K562 (cell line): ENCODE results near the gene SNCB. TPM values are rescaled to one million over a fixed set of nuclear protein-coding genes. Genes with fewer than 3 reads are reported as not detected.
A peak's percentile ranks its signal among the peaks of the same experiment; 100 is the strongest.

ENCODE experiments used
- ATF7 ChIP-seq: fragments of 450-650 bp; IDR thresholded peaks from 2 replicates; pipeline ENCODE4 v1.7.1; 2014; ENCODE audit warnings: mild to moderate bottlenecking, moderate library complexity
- CREM ChIP-seq: IDR thresholded peaks from 2 replicates; pipeline ENCODE4 v1.6.1; 2014; ENCODE audit warnings: antibody characterized with exemption, low read depth
- JUND ChIP-seq, 2 experiments: IDR thresholded peaks; 2 replicates in 1 of 2; 3 replicates in 1 of 2; pipeline ENCODE4 v1.6.1; 2011; ENCODE audit warnings: borderline replicate concordance in 2 of 2, low read depth in 2 of 2, low read length in 2 of 2, improper control_type of control experiment in 1 of 2, missing biosample characterization in 1 of 2, missing genetic modification characterization in 1 of 2, missing genetic modification reagents in 1 of 2
- NELFE ChIP-seq: IDR thresholded peaks from 2 replicates; pipeline ENCODE4 v1.6.1; 2011; ENCODE audit warnings: mild to moderate bottlenecking; ENCODE audit not compliant: insufficient read depth, insufficient read length
- NRF1 ChIP-seq, 2 experiments: fragments of 450-650 bp; IDR thresholded peaks in 1 of 2; conservative IDR thresholded peaks in 1 of 2; 2 replicates each; pipeline ENCODE4 v1.6.1; 2014; ENCODE audit warnings: mild to moderate bottlenecking in 2 of 2
- RB1 ChIP-seq: fragments of 450-650 bp; IDR thresholded peaks from 2 replicates; pipeline ENCODE4 v1.6.1; 2017; ENCODE audit warnings: low read depth, mild to moderate bottlenecking
- RCOR1 ChIP-seq, 2 experiments: IDR thresholded peaks; 2 replicates each; pipeline ENCODE4 v1.6.1; 2012; ENCODE audit warnings: low read depth in 2 of 2, low read length in 2 of 2, borderline replicate concordance in 1 of 2, improper control_type of control experiment in 1 of 2
- SMARCB1 ChIP-seq: IDR thresholded peaks from 2 replicates; pipeline ENCODE4 v1.6.1; 2011; ENCODE audit warnings: improper control_type of control experiment, low read depth; ENCODE audit not compliant: insufficient read length
- SP1 ChIP-seq: sonication (generic); formaldehyde crosslinking; IDR thresholded peaks from 2 replicates; pipeline ENCODE4 v1.8.1; 2022; ENCODE audit warnings: mild to moderate bottlenecking, missing genetic modification reagents
- SRSF1 ChIP-seq: fragments of 200-400 bp; formaldehyde crosslinking; IDR thresholded peaks from 2 replicates; pipeline ENCODE4 v1.6.1; 2017; ENCODE audit warnings: mild to moderate bottlenecking, low read depth, low read length, moderate library complexity
- STAG1 ChIP-seq: sonication (generic); formaldehyde crosslinking; IDR thresholded peaks from 2 replicates; pipeline ENCODE4 v1.5.0; 2020; ENCODE audit warnings: missing genetic modification reagents, borderline replicate concordance
- ZNF140 ChIP-seq: fragments of 250-450 bp; sonication (Bioruptor Pico); IDR thresholded peaks from 2 replicates; pipeline ENCODE4 v1.8.0; 2021; ENCODE audit warnings: moderate library complexity, mild to moderate bottlenecking, inconsistent platforms
- ZNF431 ChIP-seq: sonication (generic); formaldehyde crosslinking; IDR thresholded peaks from 2 replicates; pipeline ENCODE4 v1.8.0; 2022; ENCODE audit warnings: mild to moderate bottlenecking, missing genetic modification reagents
- polyA plus RNA-seq, 8 experiments: library from polyadenylated mRNA; depleted of rRNA in 4 of 8; stranded (reverse) in 5 of 8; unstranded in 3 of 8; fragments of >200 nt; fragmentation: Nextera tagmentation in 2 of 8; fragmentation: Illumina TruSeq in 1 of 8; extraction: Ambion mirVana in 2 of 8; extraction: Trizol in 1 of 8; gene quantifications; 2 replicates each; pipeline versions ENCODE4 v1.2.1 to v1.2.3, GENCODE V29; 2011 to 2014; ENCODE audit warnings: inconsistent platforms in 1 of 8, missing spikeins in 1 of 8
- total RNA-seq, 7 experiments: library from RNA; depleted of rRNA in 6 of 7; stranded (reverse); fragments of >200 nt in 6 of 7; fragmentation: Illumina TruSeq in 2 of 7; extraction: Trizol in 2 of 7; gene quantifications; 2 replicates each; pipeline versions ENCODE4 v1.2.1 to v1.2.3, GENCODE V29; 2011 to 2021; ENCODE audit warnings: low replicate concordance in 1 of 7
- TF ChIP-seq, protein P1 (sequence below), 2 experiments: fragments of 450-650 bp; conservative IDR thresholded peaks; 2 replicates each; pipeline ENCODE4 v1.6.1; 2017; ENCODE audit warnings: mild to moderate bottlenecking in 2 of 2, moderate library complexity in 2 of 2
- TF ChIP-seq, protein P2 (sequence below): IDR thresholded peaks from 3 replicates; pipeline ENCODE4 v1.6.1; 2011; ENCODE audit warnings: borderline replicate concordance, mild to moderate bottlenecking, moderate library complexity; ENCODE audit not compliant: insufficient read length; ENCODE audit errors: extremely low read depth

The SNCB gene
- total and polyA plus RNA-seq, 9 of the 15 experiments (the other 6 are each of a cell fraction or from before 2014, with no cell fraction given) = not detected

DNA sequence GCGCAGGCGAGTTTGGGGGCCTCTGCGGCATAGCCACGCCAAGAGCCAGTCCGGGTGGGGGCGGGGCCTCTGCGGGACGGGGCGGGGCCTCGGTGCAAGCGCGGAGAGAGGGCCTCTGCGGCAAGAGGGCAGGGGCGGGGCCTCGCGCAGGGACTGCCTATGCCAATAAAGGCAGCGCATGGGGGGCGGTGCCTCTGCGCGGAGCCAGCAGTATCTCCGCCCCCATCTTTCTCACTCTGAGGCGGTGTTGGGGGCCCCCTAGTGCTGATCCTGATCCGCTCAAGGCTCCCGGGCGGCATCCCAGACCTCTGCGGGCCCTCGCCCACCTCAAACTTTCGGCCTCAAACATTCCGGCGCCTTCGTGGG, 11.1 kb downstream of the SNCB start (continued):
- TF ChIP-seq CREM = peak; percentile 57
- peak; percentile 67; the same call in 1 of the 2 replicates for TF ChIP-seq STAG1
- TF ChIP-seq NELFE = no peak
- no peak for TF ChIP-seq ZNF140
- TF ChIP-seq JUND (IDR thresholded peaks at IDR 0.05; ENCODE audit: borderline replicate concordance, low read depth, low read length) = peak; percentile 46; the same call in 1 of the 2 replicates
- no peak; the same call in 2 of the 3 replicates for TF ChIP-seq JUND (tag; IDR thresholded peaks at IDR 0.05; ENCODE audit: borderline replicate concordance, low read depth, low read length)
- no peak for TF ChIP-seq SRSF1
- TF ChIP-seq RB1 = peak; percentile 67
- TF ChIP-seq SMARCB1 = no peak
- peak; percentile 27; the same call in 1 of the 2 replicates for TF ChIP-seq ATF7
- TF ChIP-seq RCOR1 (IDR thresholded peaks at IDR 0.05; ENCODE audit: borderline replicate concordance in 1 of 2, low read depth in 2 of 2, low read length in 2 of 2) = 0 out of 4 replicates have a peak, but pooled peaks of 1 of the 2 experiments have one; percentile 23
- TF ChIP-seq NRF1 (conservative IDR thresholded peaks at IDR 0.05 in 1 of 2, IDR thresholded peaks at IDR 0.05 in 1 of 2) = peak; percentile 84 to 86
- TF ChIP-seq SP1 (CRISPR knock-in tag) = peak; percentile 81
- TF ChIP-seq, protein P1, sequence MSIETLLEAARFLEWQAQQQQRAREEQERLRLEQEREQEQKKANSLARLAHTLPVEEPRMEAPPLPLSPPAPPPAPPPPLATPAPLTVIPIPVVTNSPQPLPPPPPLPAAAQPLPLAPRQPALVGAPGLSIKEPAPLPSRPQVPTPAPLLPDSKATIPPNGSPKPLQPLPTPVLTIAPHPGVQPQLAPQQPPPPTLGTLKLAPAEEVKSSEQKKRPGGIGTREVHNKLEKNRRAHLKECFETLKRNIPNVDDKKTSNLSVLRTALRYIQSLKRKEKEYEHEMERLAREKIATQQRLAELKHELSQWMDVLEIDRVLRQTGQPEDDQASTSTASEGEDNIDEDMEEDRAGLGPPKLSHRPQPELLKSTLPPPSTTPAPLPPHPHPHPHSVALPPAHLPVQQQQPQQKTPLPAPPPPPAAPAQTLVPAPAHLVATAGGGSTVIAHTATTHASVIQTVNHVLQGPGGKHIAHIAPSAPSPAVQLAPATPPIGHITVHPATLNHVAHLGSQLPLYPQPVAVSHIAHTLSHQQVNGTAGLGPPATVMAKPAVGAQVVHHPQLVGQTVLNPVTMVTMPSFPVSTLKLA (conservative IDR thresholded peaks at IDR 0.05) = peak in 1 of 2 experiments; percentile 34; a peak in 1 of 4 replicates
- TF ChIP-seq ZNF431 (CRISPR knock-in tag) = 0 out of 2 replicates have a peak, but pooled peaks have one; percentile 24
- TF ChIP-seq, protein P2, sequence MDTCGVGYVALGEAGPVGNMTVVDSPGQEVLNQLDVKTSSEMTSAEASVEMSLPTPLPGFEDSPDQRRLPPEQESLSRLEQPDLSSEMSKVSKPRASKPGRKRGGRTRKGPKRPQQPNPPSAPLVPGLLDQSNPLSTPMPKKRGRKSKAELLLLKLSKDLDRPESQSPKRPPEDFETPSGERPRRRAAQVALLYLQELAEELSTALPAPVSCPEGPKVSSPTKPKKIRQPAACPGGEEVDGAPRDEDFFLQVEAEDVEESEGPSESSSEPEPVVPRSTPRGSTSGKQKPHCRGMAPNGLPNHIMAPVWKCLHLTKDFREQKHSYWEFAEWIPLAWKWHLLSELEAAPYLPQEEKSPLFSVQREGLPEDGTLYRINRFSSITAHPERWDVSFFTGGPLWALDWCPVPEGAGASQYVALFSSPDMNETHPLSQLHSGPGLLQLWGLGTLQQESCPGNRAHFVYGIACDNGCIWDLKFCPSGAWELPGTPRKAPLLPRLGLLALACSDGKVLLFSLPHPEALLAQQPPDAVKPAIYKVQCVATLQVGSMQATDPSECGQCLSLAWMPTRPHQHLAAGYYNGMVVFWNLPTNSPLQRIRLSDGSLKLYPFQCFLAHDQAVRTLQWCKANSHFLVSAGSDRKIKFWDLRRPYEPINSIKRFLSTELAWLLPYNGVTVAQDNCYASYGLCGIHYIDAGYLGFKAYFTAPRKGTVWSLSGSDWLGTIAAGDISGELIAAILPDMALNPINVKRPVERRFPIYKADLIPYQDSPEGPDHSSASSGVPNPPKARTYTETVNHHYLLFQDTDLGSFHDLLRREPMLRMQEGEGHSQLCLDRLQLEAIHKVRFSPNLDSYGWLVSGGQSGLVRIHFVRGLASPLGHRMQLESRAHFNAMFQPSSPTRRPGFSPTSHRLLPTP = no peak
